ENCODE data around the gene SNTA1. TPM values are rescaled to one million over a fixed set of nuclear protein-coding genes. Genes with fewer than 3 reads are reported as not detected.
A peak's percentile ranks its signal among the peaks of the same experiment; 100 is the strongest.

The SNTA1 gene
- total and polyA plus RNA-seq, 2 of the 13 experiments (the other 11 are each of a cell fraction or from before 2014, with no cell fraction given), result 16.4 to 18.3 TPM

DNA sequence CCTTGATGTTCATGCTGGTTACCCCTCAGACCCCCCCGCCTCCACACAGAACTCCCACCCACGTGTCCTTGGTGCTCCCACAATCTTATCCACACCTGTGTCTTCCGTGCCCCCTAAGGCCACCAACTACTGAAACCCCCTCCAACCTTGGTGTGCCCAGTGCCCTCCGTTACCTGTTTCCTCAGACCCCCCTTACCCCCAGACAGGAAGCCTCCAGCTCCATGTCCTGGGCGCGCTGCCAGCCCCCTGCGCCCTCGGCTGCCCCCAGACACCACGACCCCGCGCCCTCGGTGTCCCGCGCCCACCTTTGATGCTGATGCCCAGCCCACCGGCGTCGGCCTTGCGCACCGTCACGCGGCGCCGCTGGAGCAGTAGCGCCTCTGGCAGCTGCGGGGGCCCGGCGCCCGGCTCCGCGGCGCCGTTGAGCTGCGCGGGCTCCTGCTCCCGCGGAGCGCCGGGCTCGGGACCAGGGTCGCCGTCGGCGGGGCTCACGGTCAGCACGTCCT is 504 bp downstream of the SNTA1 start (continued):
- TF ChIP-seq ZNF3 (CRISPR knock-in tag; IDR thresholded peaks at IDR 0.05), result no peak
- TF ChIP-seq KLF6 (CRISPR knock-in tag; IDR thresholded peaks at IDR 0.05), result no peak
- TF ChIP-seq, protein P1, sequence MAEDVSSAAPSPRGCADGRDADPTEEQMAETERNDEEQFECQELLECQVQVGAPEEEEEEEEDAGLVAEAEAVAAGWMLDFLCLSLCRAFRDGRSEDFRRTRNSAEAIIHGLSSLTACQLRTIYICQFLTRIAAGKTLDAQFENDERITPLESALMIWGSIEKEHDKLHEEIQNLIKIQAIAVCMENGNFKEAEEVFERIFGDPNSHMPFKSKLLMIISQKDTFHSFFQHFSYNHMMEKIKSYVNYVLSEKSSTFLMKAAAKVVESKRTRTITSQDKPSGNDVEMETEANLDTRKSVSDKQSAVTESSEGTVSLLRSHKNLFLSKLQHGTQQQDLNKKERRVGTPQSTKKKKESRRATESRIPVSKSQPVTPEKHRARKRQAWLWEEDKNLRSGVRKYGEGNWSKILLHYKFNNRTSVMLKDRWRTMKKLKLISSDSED (CRISPR knock-in tag; IDR thresholded peaks at IDR 0.05), result no peak
- TF ChIP-seq ELF4 (CRISPR knock-in tag; IDR thresholded peaks at IDR 0.05; ENCODE audit: borderline replicate concordance), result no peak
- TF ChIP-seq ZC3H13 (CRISPR knock-in tag; IDR thresholded peaks at IDR 0.05), result 0 out of 2 replicates have a peak, but pooled peaks have one; percentile 7
- TF ChIP-seq NFYB (CRISPR knock-in tag; IDR thresholded peaks at IDR 0.05), result no peak
- TF ChIP-seq RNF219 (CRISPR knock-in tag; IDR thresholded peaks at IDR 0.05), result no peak
- no peak for TF ChIP-seq MAZ (IDR thresholded peaks at IDR 0.05; ENCODE audit: borderline replicate concordance, low read depth, low read length)
- peak; percentile 64; the same call in 1 of the 2 replicates for TF ChIP-seq MAZ (CRISPR knock-in tag; IDR thresholded peaks at IDR 0.05; ENCODE audit: low read depth)
- TF ChIP-seq KLF13 (CRISPR knock-in tag; IDR thresholded peaks at IDR 0.05), result no peak
- TF ChIP-seq, protein P2, sequence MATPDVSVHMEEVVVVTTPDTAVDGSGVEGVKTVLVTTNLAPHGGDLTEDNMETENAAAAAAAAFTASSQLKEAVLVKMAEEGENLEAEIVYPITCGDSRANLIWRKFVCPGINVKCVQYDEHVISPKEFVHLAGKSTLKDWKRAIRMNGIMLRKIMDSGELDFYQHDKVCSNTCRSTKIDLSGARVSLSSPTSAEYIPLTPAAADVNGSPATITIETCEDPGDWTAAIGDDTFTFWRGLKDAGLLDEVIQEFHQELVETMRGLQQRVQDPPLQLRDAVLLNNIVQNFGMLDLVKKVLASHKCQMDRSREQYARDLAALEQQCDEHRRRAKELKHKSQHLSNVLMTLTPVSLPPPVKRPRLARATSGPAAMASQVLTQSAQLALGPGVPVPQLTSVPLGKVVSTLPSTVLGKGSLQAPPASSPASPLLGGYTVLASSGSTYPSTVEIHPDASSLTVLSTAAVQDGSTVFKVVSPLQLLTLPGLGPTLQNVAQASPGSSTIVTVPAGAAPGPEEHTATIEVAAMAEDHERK (CRISPR knock-in tag; IDR thresholded peaks at IDR 0.05; ENCODE audit: low read depth), result no peak
- no peak for TF ChIP-seq LBX2 (CRISPR knock-in tag; IDR thresholded peaks at IDR 0.05; ENCODE audit: borderline replicate concordance)
- peak; percentile 87 for TF ChIP-seq RNF2 (conservative IDR thresholded peaks at IDR 0.05; ENCODE audit: low read depth)
- no peak for TF ChIP-seq GTF2F1 (IDR thresholded peaks at IDR 0.05; ENCODE audit: low read length)
- TF ChIP-seq ZNF263 (CRISPR knock-in tag; IDR thresholded peaks at IDR 0.05), result no peak
- TF ChIP-seq NFIC (IDR thresholded peaks at IDR 0.05; ENCODE audit: low read length), result no peak
- 0 out of 2 replicates have a peak, but pooled peaks have one; percentile 10 for TF ChIP-seq ZNF761 (CRISPR knock-in tag; conservative IDR thresholded peaks at IDR 0.05)
- TF ChIP-seq NFE2L1 (CRISPR knock-in tag; IDR thresholded peaks at IDR 0.05; ENCODE audit: borderline replicate concordance), result no peak
- TF ChIP-seq ZNF652 (CRISPR knock-in tag; IDR thresholded peaks at IDR 0.05; ENCODE audit: borderline replicate concordance, low read depth), result no peak
- TF ChIP-seq ASH2L (IDR thresholded peaks at IDR 0.05; ENCODE audit: insufficient read length, low read depth, low read length), result peak; percentile 54
- TF ChIP-seq YY1 (IDR thresholded peaks at IDR 0.05; ENCODE audit: insufficient read depth, insufficient replicate concordance, low read depth, low read length), result no peak
- TF ChIP-seq ARHGAP35 (CRISPR knock-in tag; IDR thresholded peaks at IDR 0.05; ENCODE audit: borderline replicate concordance), result 0 out of 2 replicates have a peak, but pooled peaks have one; percentile 39
- no peak for TF ChIP-seq ATRX (CRISPR knock-in tag; IDR thresholded peaks at IDR 0.05; ENCODE audit: borderline replicate concordance)
- TF ChIP-seq, protein P3, sequence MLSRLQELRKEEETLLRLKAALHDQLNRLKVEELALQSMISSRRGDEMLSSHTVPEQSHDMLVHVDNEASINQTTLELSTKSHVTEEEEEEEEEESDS (CRISPR knock-in tag; IDR thresholded peaks at IDR 0.05; ENCODE audit: borderline replicate concordance), result no peak
